HUDEP-2 (cell line): Measurements from ENCODE around the gene CHERP.
"Not testable (repeated sequence)": the region's sequence is repeated elsewhere in the genome, so short reads cannot be mapped to it uniquely, and the experiment has no call there.

Experiments
- DNase-seq, 76 experiments: peaks; one replicate each; lab custom pipeline; 2025; ENCODE audit not compliant: unreplicated experiment in 76 of 76; lab: John Stamatoyannopoulos, UW

The CHERP gene

GRCh38 chr19:16495982-16496612 is 46.1 kb downstream of the CHERP start, which contains the start of the genes C19orf44 and CALR3:
C19orf44 (plus strand) TSS chr19:16496394; CDS start chr19:16500793, 4,399 bp downstream.
CALR3 (minus strand) TSS chr19:16496167; CDS start chr19:16496129, 38 bp downstream.
- DNase-seq: peak; percentile 33 to 100 (median 99)

GRCh38 chr19:16486476-16486875 is 55.8 kb downstream of the CHERP start:
- DNase-seq: not testable (repeated sequence)

- DNase-seq: no peak
Measured at GRCh38 chr19:16482745-16483144, 59.5 kb downstream of the CHERP start.

- DNase-seq: no peak
Measured at GRCh38 chr19:16477311-16477710, 64.9 kb downstream of the CHERP start.

- DNase-seq: peak in 21 of 76 experiments; percentile 13 to 52 (median 29)
Measured at GRCh38 chr19:16476401-16476800, 65.8 kb downstream of the CHERP start.

GRCh38 chr19:16473875-16474392 is 68.3 kb downstream of the CHERP start:
- no peak for DNase-seq

- no peak for DNase-seq
Measured at GRCh38 chr19:16472992-16473391, 69.2 kb downstream of the CHERP start.

GRCh38 chr19:16472559-16472899 is 69.7 kb downstream of the CHERP start:
- DNase-seq: not testable (repeated sequence)

GRCh38 chr19:16470911-16471811 is 71.1 kb downstream of the CHERP start:
- DNase-seq: peak in 23 of 76 experiments; percentile 13 to 51 (median 27)

GRCh38 chr19:16470541-16470910 is 71.7 kb downstream of the CHERP start:
- no peak for DNase-seq
